Tibial nerve (tissue), 4 donors: ENCODE measurements around the gene CADPS.

ENCODE experiments used
- EP300 ChIP-seq, 2 donors: sonication (generic); formaldehyde crosslinking; IDR thresholded peaks; one replicate each; pipeline ENCODE4 v1.6.1; 2017; ENCODE audit warnings: antibody characterized with exemption in 2 of 2, mild to moderate bottlenecking in 1 of 2
- POLR2A ChIP-seq, 2 donors: fragments of 450-650 bp; IDR thresholded peaks; one replicate each; pipeline ENCODE4 v1.6.1; 2017; ENCODE audit warnings: antibody characterized with exemption in 2 of 2, mild to moderate bottlenecking in 2 of 2, moderate library complexity in 2 of 2
- TF ChIP-seq, protein P1 (sequence below), 5 experiments: fragments of 200-600 bp in 3 of 5; fragments of 450-650 bp in 2 of 5; sonication (generic) in 3 of 5; IDR thresholded peaks; one replicate each; pipeline ENCODE4 v1.5.1; 2016 to 2019; ENCODE audit warnings: antibody characterized with exemption in 5 of 5, mild to moderate bottlenecking in 3 of 5, moderate library complexity in 2 of 5

DNA sequence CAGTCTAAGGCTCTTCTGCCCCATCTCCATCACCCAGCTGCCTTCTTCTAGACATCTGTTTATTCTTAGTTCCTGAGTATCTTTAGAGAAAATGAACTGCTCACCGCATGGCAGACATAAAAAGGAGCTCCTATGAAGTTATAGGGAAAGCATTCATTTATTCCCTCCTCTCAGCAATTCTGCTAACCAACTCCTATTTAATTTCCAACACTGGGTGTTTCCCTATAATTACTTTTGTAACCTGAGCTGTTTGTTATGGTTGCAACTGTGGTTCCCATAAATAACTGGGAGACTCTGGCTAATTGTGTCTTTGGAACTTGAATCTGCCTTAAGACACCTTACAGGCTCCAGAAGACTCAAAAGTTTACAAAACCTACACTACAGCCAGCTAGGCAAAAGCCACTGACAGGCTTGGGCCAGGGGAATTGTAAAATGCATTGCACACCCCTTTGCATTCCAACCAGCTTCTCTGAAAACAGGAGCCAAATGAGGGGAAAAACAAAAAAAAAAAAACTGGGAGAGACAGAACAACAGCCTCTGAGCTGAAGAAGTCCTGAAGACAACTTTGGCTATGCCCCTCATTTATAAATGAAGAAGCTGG, 270.4 kb downstream of the CADPS start:
- TF ChIP-seq, protein P1, sequence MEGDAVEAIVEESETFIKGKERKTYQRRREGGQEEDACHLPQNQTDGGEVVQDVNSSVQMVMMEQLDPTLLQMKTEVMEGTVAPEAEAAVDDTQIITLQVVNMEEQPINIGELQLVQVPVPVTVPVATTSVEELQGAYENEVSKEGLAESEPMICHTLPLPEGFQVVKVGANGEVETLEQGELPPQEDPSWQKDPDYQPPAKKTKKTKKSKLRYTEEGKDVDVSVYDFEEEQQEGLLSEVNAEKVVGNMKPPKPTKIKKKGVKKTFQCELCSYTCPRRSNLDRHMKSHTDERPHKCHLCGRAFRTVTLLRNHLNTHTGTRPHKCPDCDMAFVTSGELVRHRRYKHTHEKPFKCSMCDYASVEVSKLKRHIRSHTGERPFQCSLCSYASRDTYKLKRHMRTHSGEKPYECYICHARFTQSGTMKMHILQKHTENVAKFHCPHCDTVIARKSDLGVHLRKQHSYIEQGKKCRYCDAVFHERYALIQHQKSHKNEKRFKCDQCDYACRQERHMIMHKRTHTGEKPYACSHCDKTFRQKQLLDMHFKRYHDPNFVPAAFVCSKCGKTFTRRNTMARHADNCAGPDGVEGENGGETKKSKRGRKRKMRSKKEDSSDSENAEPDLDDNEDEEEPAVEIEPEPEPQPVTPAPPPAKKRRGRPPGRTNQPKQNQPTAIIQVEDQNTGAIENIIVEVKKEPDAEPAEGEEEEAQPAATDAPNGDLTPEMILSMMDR (IDR thresholded peaks at IDR 0.05) = no peak
- TF ChIP-seq POLR2A (IDR thresholded peaks at IDR 0.05) (no peak), EP300 (IDR thresholded peaks at IDR 0.05) (no peak)
